HG03135 (cell line): ENCODE data around the gene ADGRF5.
"Not testable (repeated sequence)": the region's sequence is repeated elsewhere in the genome, so short reads cannot be mapped to it uniquely, and the experiment has no call there.

Experiments
- ATAC-seq: cut with Tn5 transposase; IDR thresholded peaks from one replicate; pipeline ENCODE4 v1.9.1; 2021; ENCODE audit warnings: mild to moderate bottlenecking, moderate library complexity; ENCODE audit not compliant: unreplicated experiment

Gene ADGRF5

GRCh38 chr6:46834257-46834916 lies 87.4 kb downstream of the ADGRF5 start:
- not testable (repeated sequence) for ATAC-seq

GRCh38 chr6:46832816-46833215 lies 88.9 kb downstream of the ADGRF5 start:
- no peak for ATAC-seq

- ATAC-seq = no peak
These were observed 92.8 kb downstream of the ADGRF5 start for GRCh38 chr6:46828939-46829338.

- no peak for ATAC-seq
These were observed 100.3 kb downstream of the ADGRF5 start for GRCh38 chr6:46821458-46821881.

GRCh38 chr6:46819561-46819960 lies 102.2 kb downstream of the ADGRF5 start:
- no peak for ATAC-seq

- ATAC-seq = no peak
These were observed 105.1 kb downstream of the ADGRF5 start for GRCh38 chr6:46816626-46817025.

- no peak for ATAC-seq
These were observed 106.6 kb downstream of the ADGRF5 start for GRCh38 chr6:46815130-46815529.

GRCh38 chr6:46808806-46809205 lies 112.9 kb downstream of the ADGRF5 start:
- no peak for ATAC-seq
